ENCODE results near the gene PPM1H. TPM values are rescaled to one million over a fixed set of nuclear protein-coding genes. Genes with fewer than 3 reads are reported as not detected.

Gene PPM1H
- total and polyA plus RNA-seq, 12 donors: 0.81 to 5.5 (median 2.6) TPM

- TF ChIP-seq CTCF (IDR thresholded peaks at IDR 0.05) (no peak), POLR2A (IDR thresholded peaks at IDR 0.05) (no peak)
- Histone ChIP-seq H3K27me3 (no peaks in the 10 kb centered on the region), H3K9me3 (replicated peaks in 1 of 3) (no peaks in the 10 kb centered on the region), H3K4me1 (replicated peaks in 1 of 2) (no peaks in the 10 kb centered on the region), H3K36me3 (replicated peaks in 1 of 2) (no peaks in the 10 kb centered on the region), H3K27ac (no peak overlapping the region), H3K4me3 (no peak overlapping the region)
- WGBS, 4 donors: 56 to 71% (median 66%) methylated on average over 2 of the region's 2 CpGs
- intact Hi-C loops (cut with DNase I): no loop called here
- no peak for DNase-seq
Measured at GRCh38 chr12:62862259-62862881, 72.6 kb downstream of the PPM1H start.

GRCh38 chr12:62861586-62861985 is 73.4 kb downstream of the PPM1H start:
- Histone ChIP-seq H3K9me3 (replicated peaks in 1 of 3) (no peaks in the 10 kb centered on the region), H3K4me1 (replicated peaks in 1 of 2) (no peaks in the 10 kb centered on the region), H3K27ac (no peak overlapping the region), H3K4me3 (no peak overlapping the region), H3K36me3 (replicated peaks in 1 of 2) (no peaks in the 10 kb centered on the region), H3K27me3 (no peaks in the 10 kb centered on the region)
- intact Hi-C loops (cut with DNase I): no loop called here
- 83 to 89% (median 87%) methylated on average over 4 of the region's 4 CpGs for WGBS, 4 donors
- TF ChIP-seq CTCF (IDR thresholded peaks at IDR 0.05): no peak
- TF ChIP-seq POLR2A (IDR thresholded peaks at IDR 0.05): no peak
- no peak for DNase-seq

GRCh38 chr12:62860501-62861411 is 74.2 kb downstream of the PPM1H start:
- Histone ChIP-seq H3K27ac (peak overlapping the region in 1 of 5 donors; percentile 14), H3K4me1 (replicated peaks in 1 of 2) (no peaks in the 10 kb centered on the region), H3K27me3 (no peaks in the 10 kb centered on the region), H3K36me3 (replicated peaks in 1 of 2) (no peaks in the 10 kb centered on the region), H3K4me3 (no peak overlapping the region), H3K9me3 (replicated peaks in 1 of 3) (no peaks in the 10 kb centered on the region)
- TF ChIP-seq CTCF (IDR thresholded peaks at IDR 0.05) (no peak), POLR2A (IDR thresholded peaks at IDR 0.05) (no peak)
- DNase-seq: peak in 3 of 7 donors; percentile 22 to 31 (median 23)
- WGBS, 4 donors: 60 to 75% (median 64%) methylated on average over 10 of the region's 10 CpGs
- intact Hi-C loops (cut with DNase I): no loop called here

GRCh38 chr12:62860020-62860419 is 74.9 kb downstream of the PPM1H start:
- H3K4me3 ChIP-seq: no peak overlapping the region

More at GRCh38 chr12:62860020-62860419, 74.9 kb downstream of the PPM1H start:
- H3K4me1 ChIP-seq (replicated peaks in 1 of 2): no peaks in the 10 kb centered on the region
- H3K27ac ChIP-seq: no peak overlapping the region
- H3K27me3 ChIP-seq: no peaks in the 10 kb centered on the region
- no peaks in the 10 kb centered on the region for H3K9me3 ChIP-seq (replicated peaks in 1 of 3)
- DNase-seq: no peak
- TF ChIP-seq POLR2A (IDR thresholded peaks at IDR 0.05): no peak
- TF ChIP-seq CTCF (IDR thresholded peaks at IDR 0.05): no peak
- H3K36me3 ChIP-seq (replicated peaks in 1 of 2): no peaks in the 10 kb centered on the region
- intact Hi-C loops (cut with DNase I): no loop called here
- 78 to 87% (median 84%) methylated on average over 5 of the region's 5 CpGs for WGBS, 4 donors

Data from adrenal gland (tissue), 12 donors.